Measurements from ENCODE around the gene CHRNB4. TPM values are rescaled to one million over a fixed set of nuclear protein-coding genes. Genes with fewer than 3 reads are reported as not detected.
A peak's percentile ranks its signal among the peaks of the same experiment; 100 is the strongest.

The CHRNB4 gene
- total RNA-seq, 2 experiments from 2014 or later = not detected

DNA sequence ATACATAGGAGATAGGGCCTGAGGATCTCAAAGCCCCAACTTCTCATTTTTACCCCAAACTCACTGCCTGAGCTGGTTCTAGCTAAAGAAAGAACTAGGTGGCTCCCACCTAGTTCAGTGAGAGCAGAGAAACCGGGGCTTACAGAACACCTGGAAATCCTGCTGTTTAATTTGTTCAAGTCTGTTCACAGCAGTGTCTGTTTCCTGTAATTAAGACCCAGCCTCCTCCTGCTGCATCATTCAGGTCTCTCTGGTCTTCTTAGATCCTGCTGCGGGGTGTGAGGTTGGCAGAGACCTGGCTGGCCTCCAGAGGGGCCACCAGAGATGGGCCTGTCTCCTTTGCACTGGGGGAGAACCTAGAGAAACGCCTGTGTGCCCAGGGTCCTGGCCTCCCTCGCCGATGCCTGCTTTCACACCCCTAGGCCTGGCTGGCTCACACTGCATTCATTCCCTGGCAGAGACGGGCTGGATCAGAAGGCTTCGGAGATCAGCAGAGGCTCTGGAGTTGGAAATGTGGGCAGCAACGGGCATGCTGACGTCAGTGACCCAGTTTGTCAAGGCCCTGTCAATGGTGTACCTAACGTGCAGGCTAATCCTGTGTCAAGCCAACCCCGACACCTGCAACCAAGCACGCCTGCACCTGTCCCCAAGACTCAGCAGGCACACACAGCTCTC, 15.3 kb downstream of the CHRNB4 start:
- Mint-ChIP-seq H3K9me3 (no peaks in the 10 kb centered on the region), H3K36me3 (ENCODE audit: low read depth) (no peaks in the 10 kb centered on the region), H3K27me3 (ENCODE audit: low read depth) (peaks cover 30% of the 10 kb centered on the region), H3K4me3 (no peak overlapping the region), H3K27ac (no peak overlapping the region), H3K4me1 (ENCODE audit: low read depth) (peaks cover 5% of the 10 kb centered on the region)
- DNase-seq = no peak
- intact Hi-C loops (cut with micrococcal nuclease) = no loop called here
- CTCF ChIA-PET = no interaction called here

- H3K27me3 Mint-ChIP-seq (ENCODE audit: low read depth) = peaks cover 32% of the 10 kb centered on the region
- CTCF ChIA-PET = interaction anchor here (0.7 to 1.0 kb wide), 2 partner anchors 80 to 360 kb away, joined by 3 read pairs; no protein-coding TSS in a partner anchor
Observed at GRCh38 chr15:78624651-78625590, 16.1 kb downstream of the CHRNB4 start.

DNA sequence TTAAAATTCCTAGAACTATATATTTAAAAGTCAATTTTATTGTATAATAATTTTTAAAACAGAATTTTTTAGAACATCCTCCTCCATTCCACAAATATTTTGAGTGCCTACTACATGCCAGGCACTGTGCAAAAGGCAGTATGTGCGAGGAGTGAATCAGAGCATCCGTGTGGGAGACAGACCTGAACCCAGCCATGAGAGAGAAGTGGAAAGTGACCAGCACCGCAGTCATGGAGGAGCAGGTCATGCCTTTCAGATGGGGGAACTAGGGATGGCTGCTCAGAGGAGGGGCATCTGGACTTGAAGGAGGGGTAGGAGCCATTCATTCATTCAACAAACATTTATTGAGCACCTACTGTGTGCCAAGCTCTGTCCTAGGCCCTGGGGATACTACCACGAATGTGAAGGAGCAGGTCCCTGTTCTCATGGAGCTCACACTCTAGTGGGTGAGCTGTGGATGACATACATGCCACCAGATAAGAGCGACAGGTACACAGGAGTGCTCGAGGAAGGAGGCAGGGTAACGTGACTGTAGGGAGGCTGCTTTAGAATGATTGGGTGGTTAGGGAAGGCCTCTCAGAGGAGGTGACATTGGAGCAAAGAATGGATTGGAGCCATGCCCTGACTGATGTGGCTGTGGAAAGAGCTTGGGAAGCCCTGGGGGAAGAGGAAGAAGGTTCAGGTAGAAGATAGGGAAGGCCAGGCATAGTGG, 17.1 kb downstream of the CHRNB4 start:
- Mint-ChIP-seq H3K9me3 (no peaks in the 10 kb centered on the region), H3K4me3 (no peak overlapping the region), H3K36me3 (ENCODE audit: low read depth) (no peaks in the 10 kb centered on the region), H3K4me1 (ENCODE audit: low read depth) (peaks cover 8% of the 10 kb centered on the region), H3K27ac (no peak overlapping the region), H3K27me3 (ENCODE audit: low read depth) (peaks cover 42% of the 10 kb centered on the region)
- no peak for DNase-seq
- intact Hi-C loops (cut with micrococcal nuclease) = no loop called here
- CTCF ChIA-PET = interaction anchor here (0.7 to 1.0 kb wide), 2 partner anchors 81 to 359 kb away, joined by 3 read pairs; no protein-coding TSS in a partner anchor

More at GRCh38 chr15:78624651-78625590, 16.1 kb downstream of the CHRNB4 start:
- Mint-ChIP-seq H3K36me3 (ENCODE audit: low read depth) (no peaks in the 10 kb centered on the region), H3K9me3 (no peaks in the 10 kb centered on the region), H3K4me3 (no peak overlapping the region), H3K4me1 (ENCODE audit: low read depth) (peaks cover 5% of the 10 kb centered on the region), H3K27ac (no peak overlapping the region)
- DNase-seq = no peak
- intact Hi-C loops (cut with micrococcal nuclease) = no loop called here

DNA sequence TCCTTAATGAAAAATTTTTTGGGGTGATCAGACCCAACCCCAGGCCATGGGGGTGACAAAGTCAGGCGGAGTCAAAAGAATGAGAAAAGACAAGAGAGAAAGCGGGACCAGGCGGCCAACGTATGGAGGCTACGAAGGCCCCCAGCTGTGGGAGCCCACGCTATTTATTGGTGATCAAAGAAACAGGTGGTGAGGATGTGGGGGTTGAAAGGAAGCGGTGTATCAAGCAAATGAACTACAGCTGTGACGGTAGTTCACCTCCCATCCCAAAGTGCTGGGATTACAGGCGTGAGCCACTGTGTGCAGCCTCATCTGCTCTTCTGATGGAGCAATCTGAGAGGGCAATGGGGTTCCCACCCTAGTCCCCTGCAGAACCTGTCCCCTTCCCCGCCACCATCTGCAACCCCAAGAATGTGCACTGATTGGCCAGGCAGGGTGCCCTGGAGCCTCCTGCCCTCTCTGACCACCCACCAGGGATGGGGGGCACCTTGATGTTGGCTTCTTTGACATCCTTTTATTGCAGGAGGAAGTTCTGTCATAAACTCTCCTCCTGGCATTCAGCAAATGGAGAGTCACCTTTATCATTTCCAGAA, 19.1 kb downstream of the CHRNB4 start:
- DNase-seq = no peak
- Mint-ChIP-seq H3K27me3 (ENCODE audit: low read depth) (peaks cover 39% of the 10 kb centered on the region), H3K4me3 (no peak overlapping the region), H3K4me1 (ENCODE audit: low read depth) (peaks cover 12% of the 10 kb centered on the region), H3K9me3 (no peaks in the 10 kb centered on the region), H3K27ac (no peak overlapping the region), H3K36me3 (ENCODE audit: low read depth) (no peaks in the 10 kb centered on the region)
- CTCF ChIA-PET = interaction anchor here (1.0 kb wide), 1 partner anchor 88 kb away, joined by 3 read pairs; no protein-coding TSS in a partner anchor
- intact Hi-C loops (cut with micrococcal nuclease) = no loop called here

DNA sequence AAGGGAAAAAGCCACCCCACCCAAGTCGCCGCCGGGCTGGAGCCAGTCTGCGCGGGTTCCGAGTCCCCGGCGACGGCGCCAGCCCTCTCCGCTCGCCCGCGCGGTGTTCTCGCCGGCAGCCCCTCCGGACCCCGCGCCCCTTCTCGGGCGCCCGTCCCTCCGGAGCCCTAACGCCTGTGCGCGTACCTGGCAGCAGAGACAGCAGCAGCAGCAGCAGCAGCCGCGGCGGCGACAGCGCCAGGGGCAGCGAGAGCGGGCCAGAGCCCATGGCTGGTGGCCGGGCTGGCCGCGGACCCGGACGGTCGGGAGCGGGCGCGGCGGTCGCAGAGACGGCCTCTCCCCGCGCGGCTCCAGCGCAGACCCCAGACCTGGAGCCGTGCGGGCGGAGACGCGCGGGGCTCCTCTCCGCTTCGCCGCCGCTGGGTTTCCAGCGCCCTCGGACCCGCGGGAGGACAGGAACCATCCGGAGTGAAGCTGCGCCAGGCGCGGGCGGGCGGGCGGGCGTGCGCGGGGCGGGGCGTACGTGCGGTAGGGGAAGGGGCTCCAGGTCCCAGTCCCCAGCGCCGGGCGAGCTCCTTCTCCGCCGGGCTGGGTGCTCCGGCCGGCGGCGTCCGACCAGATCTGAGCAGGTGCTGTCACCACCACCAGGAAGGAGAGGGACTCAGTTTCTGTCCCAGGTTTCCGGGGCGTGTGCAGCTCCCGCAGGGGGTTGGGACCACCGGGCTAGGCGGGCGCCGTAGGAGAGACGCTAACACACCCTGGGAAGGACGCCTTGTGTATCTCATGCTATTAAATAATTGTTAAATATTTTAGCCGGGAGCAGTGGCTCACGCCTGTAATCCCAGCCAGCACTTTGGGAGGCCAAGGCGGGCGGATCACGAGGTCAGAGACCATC, 20.2 kb downstream of the CHRNB4 start, which contains the start of gene CHRNA3:
CHRNA3 (minus strand) TSS at position 470 of the 895 bp plus-strand sequence; CDS start at position 268, 202 bp downstream.
- Mint-ChIP-seq H3K36me3 (ENCODE audit: low read depth) (no peaks in the 10 kb centered on the region), H3K4me1 (ENCODE audit: low read depth) (peaks cover 12% of the 10 kb centered on the region), H3K27me3 (ENCODE audit: low read depth) (peaks cover 36% of the 10 kb centered on the region), H3K4me3 (peak within 1 kb of the TSS; percentile 22), H3K9me3 (no peaks in the 10 kb centered on the region), H3K27ac (no peak within 1 kb of the TSS)
- CTCF ChIA-PET = interaction anchor here (0.7 to 1.0 kb wide), 2 partner anchors 89 to 187 kb away, joined by 3 read pairs; no protein-coding TSS in a partner anchor
- intact Hi-C loops (cut with micrococcal nuclease) = no loop called here
- no peak for DNase-seq

DNA sequence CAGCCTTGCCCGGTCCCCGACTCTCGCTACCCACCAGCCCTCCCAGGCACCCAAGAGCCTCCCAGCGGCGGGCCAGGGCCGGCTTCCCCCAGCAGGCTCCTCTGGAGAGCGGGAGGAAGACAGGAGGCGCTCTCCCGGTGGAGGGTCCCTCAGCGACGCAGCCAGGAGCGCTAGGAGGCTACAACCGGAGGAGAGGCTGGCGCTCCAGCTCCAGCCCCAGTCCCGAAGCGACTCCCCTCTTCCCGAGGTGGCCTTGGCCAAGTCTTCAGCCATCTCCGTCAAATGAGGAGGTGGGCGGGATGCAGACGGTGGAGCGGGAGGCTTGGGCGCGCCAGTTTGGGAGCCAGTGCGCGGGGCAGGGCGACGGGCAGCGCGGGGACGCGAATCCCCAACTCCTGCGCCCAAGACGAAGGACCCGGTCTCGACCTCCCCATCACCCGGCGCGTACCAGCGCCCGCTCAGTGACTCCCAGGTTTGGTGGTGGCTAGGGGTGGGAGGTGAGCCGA, 20.9 kb downstream of the CHRNB4 start:
- Mint-ChIP-seq H3K9me3 (no peaks in the 10 kb centered on the region), H3K36me3 (ENCODE audit: low read depth) (no peaks in the 10 kb centered on the region), H3K27ac (no peak overlapping the region), H3K4me3 (peak overlapping the region; percentile 11), H3K4me1 (ENCODE audit: low read depth) (peaks cover 12% of the 10 kb centered on the region), H3K27me3 (ENCODE audit: low read depth) (peaks cover 36% of the 10 kb centered on the region)
- CTCF ChIA-PET = interaction anchor here (0.7 to 1.8 kb wide), 4 partner anchors 37 to 131 kb away, joined by 3 to 12 read pairs (median 8); no protein-coding TSS in a partner anchor
- intact Hi-C loops (cut with micrococcal nuclease) = no loop called here
- DNase-seq = peak; percentile 12

GRCh38 chr15:78619022-78619950, 21.7 kb downstream of the CHRNB4 start:
- CTCF ChIA-PET = interaction anchor here (0.7 to 1.8 kb wide), 6 partner anchors 19 to 131 kb away, joined by 3 to 12 read pairs (median 6); no protein-coding TSS in a partner anchor
- no peaks in the 10 kb centered on the region for H3K36me3 Mint-ChIP-seq (ENCODE audit: low read depth)
- H3K27me3 Mint-ChIP-seq (ENCODE audit: low read depth) = peaks cover 36% of the 10 kb centered on the region
- H3K4me1 Mint-ChIP-seq (ENCODE audit: low read depth) = peaks cover 12% of the 10 kb centered on the region
- no peak overlapping the region for H3K4me3 Mint-ChIP-seq
- no peaks in the 10 kb centered on the region for H3K9me3 Mint-ChIP-seq
- DNase-seq = no peak
- intact Hi-C loops (cut with micrococcal nuclease) = no loop called here
- no peak overlapping the region for H3K27ac Mint-ChIP-seq

GRCh38 chr15:78618490-78618934, 22.5 kb downstream of the CHRNB4 start:
- no peak overlapping the region for H3K4me3 Mint-ChIP-seq
- H3K36me3 Mint-ChIP-seq (ENCODE audit: low read depth) = no peaks in the 10 kb centered on the region
- H3K27ac Mint-ChIP-seq = no peak overlapping the region
- intact Hi-C loops (cut with micrococcal nuclease) = loop anchor here (1.0 kb wide), 2 partner anchors 91 to 133 kb away; no protein-coding TSS in a partner anchor
- peaks cover 36% of the 10 kb centered on the region for H3K27me3 Mint-ChIP-seq (ENCODE audit: low read depth)
- CTCF ChIA-PET = interaction anchor here (1.5 to 1.8 kb wide), 3 partner anchors 21 to 132 kb away, joined by 8 to 12 read pairs (median 11); no protein-coding TSS in a partner anchor
- DNase-seq = peak; percentile 92
- H3K9me3 Mint-ChIP-seq = no peaks in the 10 kb centered on the region
- peaks cover 12% of the 10 kb centered on the region for H3K4me1 Mint-ChIP-seq (ENCODE audit: low read depth)

GRCh38 chr15:78618064-78618463, 22.9 kb downstream of the CHRNB4 start:
- H3K4me3 Mint-ChIP-seq = no peak overlapping the region
- H3K9me3 Mint-ChIP-seq = no peaks in the 10 kb centered on the region
- peaks cover 36% of the 10 kb centered on the region for H3K27me3 Mint-ChIP-seq (ENCODE audit: low read depth)
- CTCF ChIA-PET = interaction anchor here (0.7 to 1.5 kb wide), 3 partner anchors 21 to 92 kb away, joined by 3 to 8 read pairs (median 4); no protein-coding TSS in a partner anchor
- intact Hi-C loops (cut with micrococcal nuclease) = loop anchor here (1.0 kb wide), 2 partner anchors 91 to 133 kb away; no protein-coding TSS in a partner anchor
- peaks cover 12% of the 10 kb centered on the region for H3K4me1 Mint-ChIP-seq (ENCODE audit: low read depth)
- no peaks in the 10 kb centered on the region for H3K36me3 Mint-ChIP-seq (ENCODE audit: low read depth)
- H3K27ac Mint-ChIP-seq = no peak overlapping the region
- DNase-seq = no peak

- Mint-ChIP-seq H3K36me3 (ENCODE audit: low read depth) (no peaks in the 10 kb centered on the region), H3K4me3 (no peak overlapping the region), H3K4me1 (ENCODE audit: low read depth) (peaks cover 12% of the 10 kb centered on the region), H3K27ac (no peak overlapping the region), H3K27me3 (ENCODE audit: low read depth) (peaks cover 34% of the 10 kb centered on the region), H3K9me3 (no peaks in the 10 kb centered on the region)
- DNase-seq = no peak
- intact Hi-C loops (cut with micrococcal nuclease) = no loop called here
- CTCF ChIA-PET = interaction anchor here (0.7 kb wide), 2 partner anchors 91 to 92 kb away, joined by 3 to 4 read pairs; no protein-coding TSS in a partner anchor
Observed at GRCh38 chr15:78617516-78617915, 23.5 kb downstream of the CHRNB4 start.

Measured in activated naive CD4-positive, alpha-beta T cell treated with anti-CD3 and anti-CD28 coated beads for 36 hours (primary cell).